ENCODE data around the gene ENO1. TPM values are rescaled to one million over a fixed set of nuclear protein-coding genes. Genes with fewer than 3 reads are reported as not detected.
A peak's percentile ranks its signal among the peaks of the same experiment; 100 is the strongest.

The ENO1 gene
- total and polyA plus RNA-seq, 10 of the 15 experiments (the other 5 are each of a cell fraction or from before 2014, with no cell fraction given) = 1,850 to 4,219 (median 2,331) TPM

- TF ChIP-seq SKIL (IDR thresholded peaks at IDR 0.05; ENCODE audit: low read depth, poor library complexity, severe bottlenecking) (peak; percentile 36), NR2C1 (IDR thresholded peaks at IDR 0.05) (no peak), BMI1 (IDR thresholded peaks at IDR 0.05; ENCODE audit: borderline replicate concordance) (no peak), HDGF (IDR thresholded peaks at IDR 0.05) (no peak), SMAD1 (IDR thresholded peaks at IDR 0.05; ENCODE audit: low read depth, partially characterized antibody) (peak; percentile 67), ZNF217 (IDR thresholded peaks at IDR 0.05) (no peak), HCFC1 (IDR thresholded peaks at IDR 0.05; ENCODE audit: low read length) (no peak), CHD1 (IDR thresholded peaks at IDR 0.05; ENCODE audit: low read depth, low read length) (no peak), POLR2AphosphoS2 (IDR thresholded peaks at IDR 0.05; ENCODE audit: low read depth, low read length) (no peak), IKZF2 (IDR thresholded peaks at IDR 0.05) (peak in 1 of 2 experiments; percentile 42), LARP7 (IDR thresholded peaks at IDR 0.05) (no peak), ATF3 (IDR thresholded peaks at IDR 0.05; ENCODE audit: borderline replicate concordance, extremely low read depth, low read depth, low read length) (no peak), POLR2A (IDR thresholded peaks at IDR 0.05; ENCODE audit: low read depth, low read length) (no peak), IRF3 (IDR thresholded peaks at IDR 0.05) (no peak), NBN (IDR thresholded peaks at IDR 0.05) (no peak), IKZF1 (conservative IDR thresholded peaks at IDR 0.05) (no peak), ZBTB4 (CRISPR knock-in tag; IDR thresholded peaks at IDR 0.05) (no peak), TCF12 (IDR thresholded peaks at IDR 0.05; ENCODE audit: low read depth, low read length) (no peak), CEBPB (IDR thresholded peaks at IDR 0.05; ENCODE audit: borderline replicate concordance in 1 of 2, low read depth in 2 of 2, low read length in 2 of 2) (no peak), JUNB (IDR thresholded peaks at IDR 0.05) (no peak), PAX8 (IDR thresholded peaks at IDR 0.05) (0 out of 2 replicates have a peak, but pooled peaks have one; percentile 27)
Measured at GRCh38 chr1:8879464-8879921, 1.0 kb upstream of the ENO1 start (continued).

Measured in GM12878 (cell line).